A549 (cell line): ENCODE data around the gene GNAT2. TPM values are rescaled to one million over a fixed set of nuclear protein-coding genes. Genes with fewer than 3 reads are reported as not detected.
A peak's percentile ranks its signal among the peaks of the same experiment; 100 is the strongest.

Experiments used
- ATAC-seq, 2 experiments: fragments of 200-7000 bp in 1 of 2; fragments of >200 bp in 1 of 2; cut with Nextera tagmentation in 1 of 2; cut with Tn5 transposase in 1 of 2; 3 replicates each; pipeline versions ENCODE4 v1.8.0 to v1.9.1; 2018 to 2020; ENCODE audit warnings: mild to moderate bottlenecking in 1 of 2, moderate library complexity in 1 of 2
- CTCF ChIA-PET: fragments of 300-600 bp; sonication (Branson Sonifier 250); formaldehyde crosslinking; extraction: SDS; loops from one replicate; lab custom pipeline; 2021; ENCODE audit warnings: antibody characterized with exemption, inconsistent platforms; lab: Yijun Ruan, JAX
- POLR2A ChIA-PET: fragments of 350-600 bp; formaldehyde crosslinking; extraction: SDS; loops from one replicate; lab custom pipeline; 2021; ENCODE audit warnings: antibody characterized with exemption, inconsistent platforms; lab: Yijun Ruan, JAX
- DNase-seq, 2 experiments: peaks; one replicate each; pipeline versions ENCODE4 v3.0.0 to v3.0.0-alpha.2; 2011 to 2016; ENCODE audit warnings: low read depth in 1 of 2, low spot score in 1 of 2
- FAIRE-seq: peaks from 2 replicates; lab custom pipeline; 2011; peaks lifted over from hg19 to GRCh38; lab: Jason Lieb, UNC
- H3K27ac ChIP-seq, 2 experiments: fragments of >200 bp; sonication (Bioruptor Twin); formaldehyde crosslinking; 3 replicates each; pipeline ENCODE4 v1.5.1; 2016 to 2017
- H3K4me1 ChIP-seq: fragments of >200 bp; sonication (Bioruptor Twin); formaldehyde crosslinking; 3 replicates; pipeline ENCODE4 v1.6.1; 2016
- H3K4me2 ChIP-seq: fragments of >200 bp; sonication (Bioruptor Twin); formaldehyde crosslinking; 3 replicates; pipeline ENCODE4 v1.6.1; 2016
- H3K4me3 ChIP-seq: fragments of >200 bp; sonication (Bioruptor Twin); formaldehyde crosslinking; 3 replicates; pipeline ENCODE4 v1.5.1; 2016
- H3K9me3 ChIP-seq: fragments of >200 bp; sonication (Bioruptor Twin); formaldehyde crosslinking; 3 replicates; pipeline ENCODE4 v1.6.1; 2016
- ATOH8 ChIP-seq: fragments of 250-450 bp; sonication (Bioruptor Pico); IDR thresholded peaks from 2 replicates; pipeline ENCODE4 v1.5.0; 2020; ENCODE audit warnings: low read depth, mild to moderate bottlenecking, moderate library complexity
- CEBPB ChIP-seq, 2 experiments: fragments of >200 bp in 1 of 2; sonication (Bioruptor Twin) in 1 of 2; formaldehyde crosslinking in 1 of 2; IDR thresholded peaks; 2 replicates each; pipeline ENCODE4 v1.6.1; 2012 to 2016
- CTCF ChIP-seq: fragments of >200 bp; sonication (Bioruptor Twin); formaldehyde crosslinking; IDR thresholded peaks from 3 replicates; pipeline ENCODE4 v1.5.1; 2016
- EHMT2 ChIP-seq: fragments of 200-600 bp; sonication (generic); IDR thresholded peaks from 2 replicates; pipeline ENCODE4 v1.6.1; 2016; ENCODE audit warnings: antibody characterized with exemption, low read depth, mild to moderate bottlenecking, moderate library complexity
- FOXS1 ChIP-seq: fragments of 250-450 bp; sonication (Bioruptor Pico); IDR thresholded peaks from 2 replicates; pipeline ENCODE4 v1.5.0; 2020; ENCODE audit warnings: mild to moderate bottlenecking, moderate library complexity
- HDAC2 ChIP-seq: fragments of 200-600 bp; sonication (generic); IDR thresholded peaks from 2 replicates; pipeline ENCODE4 v1.6.1; 2016
- HOXB13 ChIP-seq: fragments of 250-450 bp; sonication (Bioruptor Pico); IDR thresholded peaks from 2 replicates; pipeline ENCODE4 v1.5.0; 2020; ENCODE audit warnings: low read depth, mild to moderate bottlenecking, moderate library complexity
- KDM5A ChIP-seq: fragments of 200-600 bp; sonication (generic); IDR thresholded peaks from 2 replicates; pipeline ENCODE4 v1.6.1; 2016; ENCODE audit warnings: antibody characterized with exemption, mild to moderate bottlenecking
- NPAS2 ChIP-seq: fragments of 250-450 bp; sonication (Bioruptor Pico); IDR thresholded peaks from 2 replicates; pipeline ENCODE4 v1.8.0; 2022; ENCODE audit warnings: mild to moderate bottlenecking, moderate library complexity, borderline replicate concordance
- RFX5 ChIP-seq: fragments of 450-650 bp; IDR thresholded peaks from 2 replicates; pipeline ENCODE4 v1.7.1; 2014; ENCODE audit warnings: antibody characterized with exemption, mild to moderate bottlenecking, moderate library complexity
- SREBF2 ChIP-seq: fragments of 450-650 bp; IDR thresholded peaks from 2 replicates; pipeline ENCODE4 v1.6.1; 2014; ENCODE audit warnings: mild to moderate bottlenecking, moderate library complexity
- USF2 ChIP-seq: fragments of 450-650 bp; IDR thresholded peaks from 2 replicates; pipeline ENCODE4 v1.6.1; 2014; ENCODE audit warnings: antibody characterized with exemption
- ZFP36 ChIP-seq: fragments of 450-650 bp; IDR thresholded peaks from 2 replicates; pipeline ENCODE4 v1.6.1; 2014; ENCODE audit warnings: borderline replicate concordance; ENCODE audit not compliant: partially characterized antibody
- ZSCAN20 ChIP-seq: fragments of 250-450 bp; sonication (Bioruptor Pico); IDR thresholded peaks from 2 replicates; pipeline ENCODE4 v1.8.0; 2022; ENCODE audit warnings: mild to moderate bottlenecking, moderate library complexity
- WGBS: methylation state at CpG from one replicate; pipeline ENCODE4 v1.1.6; 2017; ENCODE audit errors: missing lambda C conversion rate; 5-methylcytosine and 5-hydroxymethylcytosine counted together
- polyA plus RNA-seq, 4 experiments: library from polyadenylated mRNA; depleted of rRNA in 3 of 4; stranded (reverse); fragments of >200 nt; fragmentation: RNase III in 1 of 4; extraction: RNeasy Plus Mini Kit Qiagen cat#74134 plus additional on column Dnase treatment in 1 of 4; gene quantifications; 2 replicates in 3 of 4; 3 replicates in 1 of 4; pipeline ENCODE4 v1.2.3, GENCODE V29; 2011 to 2017

GNAT2 gene
- polyA plus RNA-seq, 2 of the 4 experiments (the other 2 are of a cell fraction) = 0.16 to 0.25 TPM

- Histone ChIP-seq H3K4me1 (peaks cover 20% of the 10 kb centered on the region), H3K9me3 (no peaks in the 10 kb centered on the region), H3K4me3 (no peak overlapping the region), H3K4me2 (no peak overlapping the region), H3K27ac (no peak overlapping the region)
- ATAC-seq (no peak), DNase-seq (no peak), FAIRE-seq (no peak)
- TF ChIP-seq SREBF2 = no peak
- TF ChIP-seq USF2 = no peak
- no peak for TF ChIP-seq ATOH8
- no peak for TF ChIP-seq CEBPB (IDR thresholded peaks at IDR 0.05)
- no peak for TF ChIP-seq KDM5A
- CTCF ChIA-PET = interaction anchor here (1.1 to 2.2 kb wide), 7 partner anchors 8 to 163 kb away, joined by 3 to 7 read pairs (median 4); no protein-coding TSS in a partner anchor
- POLR2A ChIA-PET = interaction anchor here (1.0 to 1.2 kb wide), 2 partner anchors 65 kb away, joined by 3 to 4 read pairs; partner anchors contain the start of gene GNAI3
- WGBS = 54% methylated on average over 7 of the region's 7 CpGs
Observed at GRCh38 chr1:109613361-109614147, 5.9 kb downstream of the GNAT2 start.

GRCh38 chr1:109611308-109611990, 8.0 kb downstream of the GNAT2 start:
- DNase-seq = no peak
- ChIA-PET POLR2A (interaction anchor here (1.0 kb wide), 1 partner anchor 63 kb away, joined by 3 read pairs; the partner anchor contains the start of gene GNAI3), CTCF (interaction anchor here (0.8 to 2.2 kb wide), 3 partner anchors 9 to 79 kb away, joined by 3 to 7 read pairs (median 5); no protein-coding TSS in a partner anchor)
- no peak overlapping the region for H3K4me3 ChIP-seq
- peak overlapping the region in 1 of 2 experiments; percentile 48; a peak in 1 of 6 replicates for H3K27ac ChIP-seq
- TF ChIP-seq KDM5A = no peak
- no peak for TF ChIP-seq ZSCAN20 (CRISPR knock-in tag)
- no peak for ATAC-seq
- H3K4me2 ChIP-seq = no peak overlapping the region; the same call in 2 of the 3 replicates
- peaks cover 13% of the 10 kb centered on the region; the same call in 2 of the 3 replicates for H3K4me1 ChIP-seq
- H3K9me3 ChIP-seq = no peaks in the 10 kb centered on the region
- no peak for FAIRE-seq
- WGBS = 95% methylated on average over 13 of the region's 13 CpGs

GRCh38 chr1:109610609-109611307, 8.7 kb downstream of the GNAT2 start:
- TF ChIP-seq HDAC2 (no peak), HOXB13 (CRISPR knock-in tag) (no peak), ZFP36 (no peak), CTCF (no peak), FOXS1 (no peak), RFX5 (no peak), EHMT2 (no peak), NPAS2 (CRISPR knock-in tag) (no peak)
- WGBS = 37% methylated on average over 3 of the region's 3 CpGs
- peak overlapping the region in 1 of 2 experiments; percentile 49; a peak in 2 of 6 replicates for H3K27ac ChIP-seq
- ChIA-PET CTCF (interaction anchor here (0.8 to 1.4 kb wide), 4 partner anchors 8 to 166 kb away, joined by 3 to 5 read pairs (median 3); no protein-coding TSS in a partner anchor), POLR2A (interaction anchor here (2.2 kb wide), 1 partner anchor 63 kb away, joined by 8 read pairs; the partner anchor contains the start of gene GNAI3)
- H3K9me3 ChIP-seq = no peaks in the 10 kb centered on the region
- no peak overlapping the region for H3K4me3 ChIP-seq
- H3K4me2 ChIP-seq = peak overlapping the region; percentile 56
- DNase-seq (no peak), ATAC-seq (peak in 1 of 2 experiments; percentile 76; a peak in 3 of 6 replicates), FAIRE-seq (no peak)
- peaks cover 13% of the 10 kb centered on the region; the same call in 2 of the 3 replicates for H3K4me1 ChIP-seq
